H1 (cell line): ENCODE results near the gene FOXP4.

Source experiments
- BRCA1 ChIP-seq: IDR thresholded peaks from 2 replicates; pipeline ENCODE4 v1.6.1; 2012; ENCODE audit warnings: low read depth, low read length, improper control_type of control experiment
- CHD1 ChIP-seq: IDR thresholded peaks from 2 replicates; pipeline ENCODE4 v1.6.1; 2012; ENCODE audit warnings: low read depth, low read length, improper control_type of control experiment
- CREB1 ChIP-seq: IDR thresholded peaks from 2 replicates; pipeline ENCODE4 v1.6.1; 2012; ENCODE audit warnings: inconsistent platforms
- MAFK ChIP-seq: IDR thresholded peaks from 2 replicates; pipeline ENCODE4 v1.6.1; 2012; ENCODE audit warnings: low read depth, mild to moderate bottlenecking, improper control_type of control experiment, low read length
- POLR2A ChIP-seq, 2 experiments: IDR thresholded peaks; 1 replicate in 1 of 2; 2 replicates in 1 of 2; pipeline ENCODE4 v1.6.1; 2011; ENCODE audit warnings: low read depth in 2 of 2, low read length in 2 of 2, mild to moderate bottlenecking in 2 of 2; ENCODE audit errors: control extremely low read depth in 1 of 2
- POLR2AphosphoS5 ChIP-seq: IDR thresholded peaks from 2 replicates; pipeline ENCODE4 v1.6.1; 2011; ENCODE audit warnings: low read depth, low read length
- RXRA ChIP-seq: IDR thresholded peaks from 2 replicates; pipeline ENCODE4 v1.6.1; 2011; ENCODE audit warnings: low read depth, mild to moderate bottlenecking, low read length, moderate library complexity; ENCODE audit not compliant: insufficient read depth
- SP1 ChIP-seq: IDR thresholded peaks from 2 replicates; pipeline ENCODE4 v1.6.1; 2011; ENCODE audit warnings: low read depth, low read length
- SP2 ChIP-seq: IDR thresholded peaks from 2 replicates; pipeline ENCODE4 v1.6.1; 2012; ENCODE audit warnings: mild to moderate bottlenecking, low read length, inconsistent platforms
- SUZ12 ChIP-seq: fragments of 200-600 bp; sonication (generic); IDR thresholded peaks from 2 replicates; pipeline ENCODE4 v1.6.1; 2012; ENCODE audit warnings: mild to moderate bottlenecking, inconsistent platforms, low read length, moderate library complexity, mixed read lengths
- TCF12 ChIP-seq: IDR thresholded peaks from 2 replicates; pipeline ENCODE4 v1.6.1; 2011; ENCODE audit warnings: low read depth, mild to moderate bottlenecking, low read length
- USF2 ChIP-seq: IDR thresholded peaks from 2 replicates; pipeline ENCODE4 v1.6.1; 2011; ENCODE audit warnings: low read length, improper control_type of control experiment
- ZNF274 ChIP-seq: IDR thresholded peaks from 2 replicates; pipeline ENCODE4 v1.7.0; 2012; ENCODE audit warnings: low read length, borderline replicate concordance; ENCODE audit errors: extremely low read depth
- TF ChIP-seq, protein P1 (sequence below), 3 experiments: IDR thresholded peaks; 1 replicate in 2 of 3; 2 replicates in 1 of 3; pipeline versions ENCODE4 v1.5.1 to v1.6.1; 2011; ENCODE audit warnings: low read length in 3 of 3, mild to moderate bottlenecking in 3 of 3, inconsistent platforms in 2 of 3, low read depth in 1 of 3, moderate library complexity in 1 of 3; ENCODE audit not compliant: insufficient read depth in 1 of 3; ENCODE audit errors: control extremely low read depth in 1 of 3

DNA sequence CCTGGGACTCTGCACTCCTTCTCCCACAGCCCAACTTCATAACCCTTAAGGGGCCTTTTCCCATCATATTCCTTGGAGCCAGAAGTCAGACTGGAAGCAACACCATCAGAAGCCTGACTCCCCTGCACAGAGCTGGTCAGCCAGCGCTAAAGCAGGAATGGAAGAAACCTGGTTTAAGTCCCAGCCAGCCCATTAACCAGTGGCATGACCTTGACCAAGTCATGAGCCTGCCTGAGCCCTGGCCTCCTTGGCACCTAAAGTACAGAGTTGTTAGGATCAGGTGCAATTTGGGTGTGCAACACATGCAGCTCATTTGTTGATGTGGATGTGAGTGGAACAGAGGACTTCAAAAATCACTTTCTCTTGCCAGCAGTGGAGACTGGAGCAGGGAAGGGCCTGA is 20.8 kb downstream of the FOXP4 start:
- TF ChIP-seq POLR2AphosphoS5 (no peak), MAFK (no peak), POLR2A (IDR thresholded peaks at IDR 0.05; ENCODE audit: control extremely low read depth in 1 of 2, low read depth in 2 of 2, low read length in 2 of 2) (no peak), USF2 (no peak), BRCA1 (no peak), SUZ12 (no peak), SP1 (no peak), TCF12 (no peak), RXRA (no peak), CHD1 (no peak), CREB1 (no peak), ZNF274 (no peak), SP2 (no peak)
- TF ChIP-seq, protein P1, sequence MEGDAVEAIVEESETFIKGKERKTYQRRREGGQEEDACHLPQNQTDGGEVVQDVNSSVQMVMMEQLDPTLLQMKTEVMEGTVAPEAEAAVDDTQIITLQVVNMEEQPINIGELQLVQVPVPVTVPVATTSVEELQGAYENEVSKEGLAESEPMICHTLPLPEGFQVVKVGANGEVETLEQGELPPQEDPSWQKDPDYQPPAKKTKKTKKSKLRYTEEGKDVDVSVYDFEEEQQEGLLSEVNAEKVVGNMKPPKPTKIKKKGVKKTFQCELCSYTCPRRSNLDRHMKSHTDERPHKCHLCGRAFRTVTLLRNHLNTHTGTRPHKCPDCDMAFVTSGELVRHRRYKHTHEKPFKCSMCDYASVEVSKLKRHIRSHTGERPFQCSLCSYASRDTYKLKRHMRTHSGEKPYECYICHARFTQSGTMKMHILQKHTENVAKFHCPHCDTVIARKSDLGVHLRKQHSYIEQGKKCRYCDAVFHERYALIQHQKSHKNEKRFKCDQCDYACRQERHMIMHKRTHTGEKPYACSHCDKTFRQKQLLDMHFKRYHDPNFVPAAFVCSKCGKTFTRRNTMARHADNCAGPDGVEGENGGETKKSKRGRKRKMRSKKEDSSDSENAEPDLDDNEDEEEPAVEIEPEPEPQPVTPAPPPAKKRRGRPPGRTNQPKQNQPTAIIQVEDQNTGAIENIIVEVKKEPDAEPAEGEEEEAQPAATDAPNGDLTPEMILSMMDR (IDR thresholded peaks at IDR 0.05; ENCODE audit: control extremely low read depth in 1 of 3, insufficient read depth in 1 of 3, low read depth in 1 of 3, low read length in 3 of 3): no peak
